Central memory CD4-positive, alpha-beta T cell (primary cell): ENCODE measurements around the gene ACAP3.

Experiments
- DNase-seq: peaks from one replicate; pipeline ENCODE4 v3.0.0; 2022
- total RNA-seq, 3 experiments: gene quantifications; one replicate each; lab custom pipeline; 2026; lab: John Stamatoyannopoulos, UW

The ACAP3 gene
- 39.2 to 124 (median 81.1) reads per million in 3 experiments for total RNA-seq

- DNase-seq = peak; percentile 90
Measured at GRCh38 chr1:1307923-1308755, at the start of gene ACAP3, which contains the start of gene PUSL1. TSS of gene ACAP3 (minus strand) at chr1:1307930. CDS start at chr1:1307815, 115 bp downstream. TSS of gene PUSL1 (plus strand) at chr1:1308597. CDS start at chr1:1308644, 47 bp downstream.

- DNase-seq = no peak
Measured at GRCh38 chr1:1356796-1357401, 49.2 kb upstream of the ACAP3 start.

- no peak for DNase-seq
Measured at GRCh38 chr1:1356166-1356795, 48.6 kb upstream of the ACAP3 start.

GRCh38 chr1:1355416-1355815, 47.7 kb upstream of the ACAP3 start:
- DNase-seq = no peak

- DNase-seq = no peak
Measured at GRCh38 chr1:1354271-1355247, 46.8 kb upstream of the ACAP3 start.

GRCh38 chr1:1353389-1354151, 45.8 kb upstream of the ACAP3 start:
- DNase-seq = no peak

- no peak for DNase-seq
Measured at GRCh38 chr1:1352786-1353388, 45.2 kb upstream of the ACAP3 start.

- DNase-seq = no peak
Measured at GRCh38 chr1:1351511-1352427, 44.0 kb upstream of the ACAP3 start.

- peak; percentile 62 for DNase-seq
Measured at GRCh38 chr1:1349256-1350012, 41.7 kb upstream of the ACAP3 start, which contains the start of gene DVL1. TSS of gene DVL1 (minus strand) at chr1:1349418. CDS start at chr1:1349065, 353 bp downstream.

GRCh38 chr1:1348420-1349255, 40.9 kb upstream of the ACAP3 start:
- DNase-seq = no peak

- no peak for DNase-seq
Measured at GRCh38 chr1:1347663-1348419, 40.1 kb upstream of the ACAP3 start.

GRCh38 chr1:1347026-1347595, 39.4 kb upstream of the ACAP3 start:
- no peak for DNase-seq

GRCh38 chr1:1346501-1346890, 38.8 kb upstream of the ACAP3 start:
- DNase-seq = no peak

GRCh38 chr1:1345860-1346500, 38.2 kb upstream of the ACAP3 start:
- no peak for DNase-seq

GRCh38 chr1:1345384-1345783, 37.7 kb upstream of the ACAP3 start:
- no peak for DNase-seq

GRCh38 chr1:1344655-1345361, 37.1 kb upstream of the ACAP3 start:
- no peak for DNase-seq
